Right lobe of liver (tissue), 4 donors: ENCODE data around the gene LAD1.

ENCODE experiments used
- POLR2A ChIP-seq: fragments of 450-650 bp; IDR thresholded peaks from one replicate; pipeline ENCODE4 v1.6.1; 2017; ENCODE audit warnings: antibody characterized with exemption, mild to moderate bottlenecking
- TF ChIP-seq, protein P1 (sequence below), 4 donors: fragments of 200-600 bp in 3 of 4; fragments of 450-650 bp in 1 of 4; IDR thresholded peaks; one replicate each; pipeline versions ENCODE4 v1.5.1 to v1.8.0; 2016 to 2022; ENCODE audit warnings: antibody characterized with exemption in 4 of 4, mild to moderate bottlenecking in 2 of 4
- donor health status: DM: no; HTN: no; CAD: no.
- donor health status: DM: no; HTN: no; CAD: no.
- donor health status: DM: no; HTN: yes; CAD: no.

- TF ChIP-seq, protein P1, sequence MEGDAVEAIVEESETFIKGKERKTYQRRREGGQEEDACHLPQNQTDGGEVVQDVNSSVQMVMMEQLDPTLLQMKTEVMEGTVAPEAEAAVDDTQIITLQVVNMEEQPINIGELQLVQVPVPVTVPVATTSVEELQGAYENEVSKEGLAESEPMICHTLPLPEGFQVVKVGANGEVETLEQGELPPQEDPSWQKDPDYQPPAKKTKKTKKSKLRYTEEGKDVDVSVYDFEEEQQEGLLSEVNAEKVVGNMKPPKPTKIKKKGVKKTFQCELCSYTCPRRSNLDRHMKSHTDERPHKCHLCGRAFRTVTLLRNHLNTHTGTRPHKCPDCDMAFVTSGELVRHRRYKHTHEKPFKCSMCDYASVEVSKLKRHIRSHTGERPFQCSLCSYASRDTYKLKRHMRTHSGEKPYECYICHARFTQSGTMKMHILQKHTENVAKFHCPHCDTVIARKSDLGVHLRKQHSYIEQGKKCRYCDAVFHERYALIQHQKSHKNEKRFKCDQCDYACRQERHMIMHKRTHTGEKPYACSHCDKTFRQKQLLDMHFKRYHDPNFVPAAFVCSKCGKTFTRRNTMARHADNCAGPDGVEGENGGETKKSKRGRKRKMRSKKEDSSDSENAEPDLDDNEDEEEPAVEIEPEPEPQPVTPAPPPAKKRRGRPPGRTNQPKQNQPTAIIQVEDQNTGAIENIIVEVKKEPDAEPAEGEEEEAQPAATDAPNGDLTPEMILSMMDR (IDR thresholded peaks at IDR 0.05), result no peak
- TF ChIP-seq POLR2A, result no peak
These were observed 7.9 kb downstream of the LAD1 start for GRCh38 chr1:201391225-201391624.
